ENCODE data around the gene ERN1.

- TF ChIP-seq FOSL1 (CRISPR knock-in tag; IDR thresholded peaks at IDR 0.05; ENCODE audit: borderline replicate concordance) (no peak), JUN (CRISPR knock-in tag; IDR thresholded peaks at IDR 0.05) (no peak), THRA (CRISPR knock-in tag; IDR thresholded peaks at IDR 0.05; ENCODE audit: borderline replicate concordance) (no peak), SIN3B (IDR thresholded peaks at IDR 0.05; ENCODE audit: low read length) (no peak), ZFP1 (CRISPR knock-in tag; IDR thresholded peaks at IDR 0.05) (no peak)
Observed at GRCh38 chr17:64022611-64023063, 107.3 kb downstream of the ERN1 start.

All from HepG2 (cell line).